ENCODE results near the gene PCDHGA8. TPM values are rescaled to one million over a fixed set of nuclear protein-coding genes. Genes with fewer than 3 reads are reported as not detected.

PCDHGA8 gene
- polyA plus RNA-seq, 1 donor (not counting 4 experiments of a cell fraction or from before 2014, with no cell fraction given) = 0.08 TPM

GRCh38 chr5:141421489-141421855 lies 29.0 kb downstream of the PCDHGA8 start:
- Histone ChIP-seq H3K27ac (ENCODE audit: control insufficient read depth, insufficient read depth, low read length) (no peak overlapping the region), H2AFZ (ENCODE audit: control insufficient read depth, low read length) (peak overlapping the region; percentile 65), H3K36me3 (ENCODE audit: control insufficient read depth in 2 of 2, extremely low read depth in 1 of 2, insufficient read depth in 2 of 2, low read length in 2 of 2) (no peaks in the 10 kb centered on the region), H4K20me1 (ENCODE audit: control insufficient read depth, extremely low read depth, insufficient read depth, low read length) (no peaks in the 10 kb centered on the region), H3K27me3 (ENCODE audit: control insufficient read depth, extremely low read depth, insufficient read depth, low read length) (peaks cover 38% of the 10 kb centered on the region), H3K4me2 (ENCODE audit: control insufficient read depth, extremely low read depth, insufficient read depth, low read depth, low read length) (peak overlapping the region; percentile 69), H3K9ac (ENCODE audit: control insufficient read depth, extremely low read depth, insufficient read depth, low read length) (no peak overlapping the region), H3K9me1 (ENCODE audit: control insufficient read depth, extremely low read depth, insufficient read depth, low read length) (no peaks in the 10 kb centered on the region), H3K4me3 (ENCODE audit: control insufficient read depth in 2 of 3, extremely low read depth in 1 of 3, insufficient read depth in 2 of 3, low read depth in 1 of 3, low read length in 3 of 3) (peak overlapping the region; percentile 37 to 68 (median 60)), H3K4me1 (ENCODE audit: control insufficient read depth, extremely low read depth, insufficient read depth, low read length) (no peaks in the 10 kb centered on the region), H3K79me2 (ENCODE audit: control insufficient read depth, insufficient read depth, low read length) (no peaks in the 10 kb centered on the region), H3K9me3 (ENCODE audit: control insufficient read depth, low read depth, low read length) (peaks cover 28% of the 10 kb centered on the region)
- no peak for DNase-seq (ENCODE audit: low read depth, low spot score)
- dilution Hi-C loops (cut with MboI; ENCODE audit: extremely low pct_ligation_motif_present, low sequenced_read_pairs) = no loop called here
- TF ChIP-seq CTCF (optimal IDR thresholded peaks at IDR 0.05 in 1 of 3, IDR thresholded peaks at IDR 0.05 in 1 of 3, conservative IDR thresholded peaks at IDR 0.05 in 1 of 3; ENCODE audit: extremely low read depth in 1 of 3, insufficient read depth in 2 of 3, low read length in 3 of 3) = no peak
- no peak for TF ChIP-seq EZH2 (IDR thresholded peaks at IDR 0.05; ENCODE audit: low read length)
- FAIRE-seq = no peak

GRCh38 chr5:141422742-141423291 lies 30.4 kb downstream of the PCDHGA8 start:
- Histone ChIP-seq H3K36me3 (ENCODE audit: control insufficient read depth in 2 of 2, extremely low read depth in 1 of 2, insufficient read depth in 2 of 2, low read length in 2 of 2) (no peaks in the 10 kb centered on the region), H3K9me1 (ENCODE audit: control insufficient read depth, extremely low read depth, insufficient read depth, low read length) (no peaks in the 10 kb centered on the region), H4K20me1 (ENCODE audit: control insufficient read depth, extremely low read depth, insufficient read depth, low read length) (no peaks in the 10 kb centered on the region), H3K27ac (ENCODE audit: control insufficient read depth, insufficient read depth, low read length) (no peak overlapping the region), H3K27me3 (ENCODE audit: control insufficient read depth, extremely low read depth, insufficient read depth, low read length) (peaks cover 38% of the 10 kb centered on the region), H3K9me3 (ENCODE audit: control insufficient read depth, low read depth, low read length) (peaks cover 34% of the 10 kb centered on the region), H3K79me2 (ENCODE audit: control insufficient read depth, insufficient read depth, low read length) (no peaks in the 10 kb centered on the region), H3K4me1 (ENCODE audit: control insufficient read depth, extremely low read depth, insufficient read depth, low read length) (no peaks in the 10 kb centered on the region), H3K9ac (ENCODE audit: control insufficient read depth, extremely low read depth, insufficient read depth, low read length) (no peak overlapping the region), H3K4me2 (ENCODE audit: control insufficient read depth, extremely low read depth, insufficient read depth, low read depth, low read length) (no peak overlapping the region), H2AFZ (ENCODE audit: control insufficient read depth, low read length) (no peak overlapping the region), H3K4me3 (ENCODE audit: control insufficient read depth in 2 of 3, extremely low read depth in 1 of 3, insufficient read depth in 2 of 3, low read depth in 1 of 3, low read length in 3 of 3) (no peak overlapping the region)
- TF ChIP-seq EZH2 (IDR thresholded peaks at IDR 0.05; ENCODE audit: low read length) (no peak), CTCF (optimal IDR thresholded peaks at IDR 0.05 in 1 of 3, IDR thresholded peaks at IDR 0.05 in 1 of 3, conservative IDR thresholded peaks at IDR 0.05 in 1 of 3; ENCODE audit: extremely low read depth in 1 of 3, insufficient read depth in 2 of 3, low read length in 3 of 3) (no peak)
- no peak for DNase-seq (ENCODE audit: low read depth, low spot score)
- dilution Hi-C loops (cut with MboI; ENCODE audit: extremely low pct_ligation_motif_present, low sequenced_read_pairs) = no loop called here
- FAIRE-seq = no peak
